Activated naive CD8-positive, alpha-beta T cell treated with anti-CD3 and anti-CD28 coated beads, Interleukin-2, amount 10 ng/mL, durations not matched to agents 7 days and 5 days (primary cell): ENCODE results near the gene ERBB4. TPM values are rescaled to one million over a fixed set of nuclear protein-coding genes. Genes with fewer than 3 reads are reported as not detected.

Experiments
- ATAC-seq: fragments of 150-1000 bp; cut with Tn5 transposase; one replicate; pipeline ENCODE4 v1.10.0; 2021; ENCODE audit warnings: low read depth, moderate library complexity
- POLR2A ChIA-PET: fragments of 350-600 bp; sonication (Branson Sonifier 250); formaldehyde crosslinking; loops from one replicate; lab custom pipeline; 2021; ENCODE audit warnings: antibody characterized with exemption; lab: Charles Lee
- DNase-seq: peaks from one replicate; pipeline ENCODE4 v3.0.0; 2021
- H3K27ac Mint-ChIP-seq: one replicate; pipeline ENCODE4 v1.8.0; 2022; ENCODE audit warnings: mild to moderate bottlenecking, mixed read lengths
- H3K27me3 Mint-ChIP-seq: one replicate; pipeline ENCODE4 v1.8.0; 2022; ENCODE audit warnings: mild to moderate bottlenecking, moderate library complexity, mixed read lengths
- H3K36me3 Mint-ChIP-seq: one replicate; pipeline ENCODE4 v1.8.0; 2021; ENCODE audit warnings: mild to moderate bottlenecking, mixed read lengths
- H3K4me1 Mint-ChIP-seq: one replicate; pipeline ENCODE4 v1.8.0; 2021; ENCODE audit warnings: mixed read lengths
- H3K4me3 Mint-ChIP-seq: one replicate; pipeline ENCODE4 v1.8.0; 2022; ENCODE audit warnings: mild to moderate bottlenecking, moderate library complexity, mixed read lengths
- H3K9me3 Mint-ChIP-seq: one replicate; pipeline ENCODE4 v1.8.0; 2021; ENCODE audit warnings: mixed read lengths
- total RNA-seq, 2 experiments: library from RNA; stranded (reverse); gene quantifications; one replicate each; pipeline ENCODE4 v1.2.3, GENCODE V29; 2021

Gene ERBB4
- total RNA-seq, 2 experiments from 2014 or later = not detected

DNA sequence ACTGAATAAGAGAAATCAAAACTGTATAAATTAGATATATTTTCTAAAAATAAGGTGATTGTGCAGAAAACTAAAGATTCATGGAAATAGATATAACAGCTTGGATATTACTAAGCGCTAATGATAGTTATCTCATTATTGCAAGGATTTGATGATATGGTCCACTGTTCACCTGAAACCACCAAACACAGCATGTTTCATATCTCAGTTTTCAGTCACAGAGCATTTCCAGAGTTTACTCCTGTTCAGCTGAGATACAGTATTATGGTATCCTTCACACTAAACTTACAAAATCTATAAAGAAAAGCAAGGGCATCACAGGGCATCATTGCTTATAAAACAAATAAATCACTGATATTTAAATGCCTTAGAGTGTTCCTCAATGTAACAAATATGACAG, 591.6 kb downstream of the ERBB4 start:
- H3K4me1 Mint-ChIP-seq = no peaks in the 10 kb centered on the region
- H3K27me3 Mint-ChIP-seq = no peaks in the 10 kb centered on the region

DNA sequence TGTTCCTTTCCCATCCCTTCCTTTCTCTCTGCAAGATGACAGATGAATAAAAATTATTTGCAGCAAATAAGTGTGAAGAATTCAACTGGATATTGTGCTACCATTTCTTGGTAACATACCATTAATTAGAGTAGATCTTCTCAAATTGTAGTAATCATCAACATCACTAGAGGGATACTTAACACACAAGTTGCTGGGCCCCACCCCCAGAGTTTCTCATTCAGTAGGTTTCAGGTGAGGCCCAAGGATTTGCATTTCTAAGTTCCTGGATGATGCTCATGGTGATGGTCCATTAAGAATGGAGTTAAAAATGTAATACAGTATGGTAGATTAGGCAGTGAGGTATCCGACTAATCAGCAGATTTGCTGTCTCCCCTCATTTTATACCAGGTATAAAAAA, 594.0 kb downstream of the ERBB4 start:
- ATAC-seq (no peak), DNase-seq (no peak)
- Mint-ChIP-seq H3K4me3 (no peak overlapping the region), H3K4me1 (no peaks in the 10 kb centered on the region), H3K27ac (no peak overlapping the region), H3K9me3 (no peaks in the 10 kb centered on the region), H3K36me3 (no peaks in the 10 kb centered on the region), H3K27me3 (no peaks in the 10 kb centered on the region)
- POLR2A ChIA-PET = no interaction called here

More for the DNA sequence above, 591.6 kb downstream of the ERBB4 start:
- DNase-seq (no peak), ATAC-seq (no peak)
- Mint-ChIP-seq H3K27ac (no peak overlapping the region), H3K4me3 (no peak overlapping the region), H3K9me3 (no peaks in the 10 kb centered on the region), H3K36me3 (no peaks in the 10 kb centered on the region)
- POLR2A ChIA-PET = no interaction called here

- no peak overlapping the region for H3K4me3 Mint-ChIP-seq
- POLR2A ChIA-PET = no interaction called here
- no peaks in the 10 kb centered on the region for H3K36me3 Mint-ChIP-seq
- no peaks in the 10 kb centered on the region for H3K9me3 Mint-ChIP-seq
- DNase-seq (no peak), ATAC-seq (no peak)
- no peaks in the 10 kb centered on the region for H3K4me1 Mint-ChIP-seq
- H3K27ac Mint-ChIP-seq = no peak overlapping the region
- H3K27me3 Mint-ChIP-seq = no peaks in the 10 kb centered on the region
Measured at GRCh38 chr2:211942153-211942552, 596.4 kb downstream of the ERBB4 start.

GRCh38 chr2:211941216-211941747, 597.3 kb downstream of the ERBB4 start:
- POLR2A ChIA-PET = no interaction called here
- no peak for ATAC-seq
- H3K36me3 Mint-ChIP-seq = no peaks in the 10 kb centered on the region
- H3K27ac Mint-ChIP-seq = no peak overlapping the region
- no peaks in the 10 kb centered on the region for H3K27me3 Mint-ChIP-seq
- no peaks in the 10 kb centered on the region for H3K9me3 Mint-ChIP-seq
- no peaks in the 10 kb centered on the region for H3K4me1 Mint-ChIP-seq
- no peak overlapping the region for H3K4me3 Mint-ChIP-seq
- DNase-seq = no peak

GRCh38 chr2:211939177-211939576, 599.4 kb downstream of the ERBB4 start:
- no peak for DNase-seq
- H3K27me3 Mint-ChIP-seq = no peaks in the 10 kb centered on the region
- no peaks in the 10 kb centered on the region for H3K4me1 Mint-ChIP-seq
- H3K4me3 Mint-ChIP-seq = no peak overlapping the region
- H3K9me3 Mint-ChIP-seq = no peaks in the 10 kb centered on the region
- ATAC-seq = no peak
- POLR2A ChIA-PET = no interaction called here
- no peaks in the 10 kb centered on the region for H3K36me3 Mint-ChIP-seq
- H3K27ac Mint-ChIP-seq = no peak overlapping the region

DNA sequence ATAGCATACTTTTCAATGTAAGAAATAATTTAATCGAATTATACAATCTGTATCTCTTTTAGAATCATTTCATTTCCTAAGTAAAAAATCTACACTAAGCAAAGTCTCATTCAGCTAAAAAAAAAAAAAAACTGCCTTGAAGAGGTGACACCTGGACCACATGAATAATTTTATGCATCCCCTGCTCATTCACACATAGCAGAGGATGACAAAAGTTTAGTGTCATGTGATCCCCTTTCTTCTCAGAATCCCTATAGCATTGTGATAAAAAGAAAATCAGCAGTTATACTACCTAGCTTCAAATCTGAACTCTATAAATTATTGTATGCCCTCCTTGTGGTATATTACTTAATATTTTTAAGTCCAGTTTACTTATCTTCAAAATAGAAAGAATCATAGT, 603.8 kb downstream of the ERBB4 start:
- Mint-ChIP-seq H3K27me3 (no peaks in the 10 kb centered on the region), H3K4me1 (no peaks in the 10 kb centered on the region), H3K4me3 (no peak overlapping the region), H3K27ac (no peak overlapping the region), H3K36me3 (no peaks in the 10 kb centered on the region), H3K9me3 (no peaks in the 10 kb centered on the region)
- POLR2A ChIA-PET = no interaction called here
- ATAC-seq (no peak), DNase-seq (no peak)

GRCh38 chr2:211931314-211931713, 607.3 kb downstream of the ERBB4 start:
- Mint-ChIP-seq H3K9me3 (no peaks in the 10 kb centered on the region), H3K36me3 (no peaks in the 10 kb centered on the region)
- POLR2A ChIA-PET = no interaction called here

DNA sequence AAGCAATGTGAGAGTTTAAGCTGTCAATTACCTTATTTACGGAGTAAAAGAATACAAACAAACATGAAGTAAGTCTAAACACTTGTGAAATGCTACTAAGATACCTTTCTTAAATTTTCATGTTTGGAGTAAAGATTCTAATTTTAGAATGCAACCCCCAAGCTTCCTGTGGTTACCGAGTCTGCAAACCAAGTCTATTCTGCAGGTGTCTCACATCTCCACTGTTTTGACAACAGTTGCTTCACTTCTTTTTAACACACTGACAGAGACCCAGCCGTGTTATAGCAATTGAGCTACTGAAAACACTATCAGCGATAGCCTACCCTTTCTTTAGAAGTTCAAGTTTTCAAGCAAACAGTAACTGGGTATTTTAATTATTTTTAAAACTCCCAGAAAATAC, 608.3 kb downstream of the ERBB4 start:
- no peak for ATAC-seq
- no peak for DNase-seq

More at GRCh38 chr2:211931314-211931713, 607.3 kb downstream of the ERBB4 start:
- Mint-ChIP-seq H3K4me3 (no peak overlapping the region), H3K27ac (no peak overlapping the region), H3K27me3 (peaks cover 3% of the 10 kb centered on the region), H3K4me1 (no peaks in the 10 kb centered on the region)
- ATAC-seq = no peak
- DNase-seq = no peak

GRCh38 chr2:211928201-211928600, 610.4 kb downstream of the ERBB4 start:
- POLR2A ChIA-PET = no interaction called here
- no peak for ATAC-seq
- H3K4me1 Mint-ChIP-seq = no peaks in the 10 kb centered on the region

More for the DNA sequence above, 608.3 kb downstream of the ERBB4 start:
- Mint-ChIP-seq H3K36me3 (no peaks in the 10 kb centered on the region), H3K27ac (no peak overlapping the region), H3K9me3 (no peaks in the 10 kb centered on the region), H3K4me1 (no peaks in the 10 kb centered on the region), H3K27me3 (peaks cover 3% of the 10 kb centered on the region), H3K4me3 (no peak overlapping the region)
- POLR2A ChIA-PET = no interaction called here

GRCh38 chr2:211923019-211923418, 615.6 kb downstream of the ERBB4 start:
- DNase-seq = no peak
- H3K27me3 Mint-ChIP-seq = no peaks in the 10 kb centered on the region
- H3K4me3 Mint-ChIP-seq = no peak overlapping the region
- H3K36me3 Mint-ChIP-seq = no peaks in the 10 kb centered on the region
- H3K9me3 Mint-ChIP-seq = no peaks in the 10 kb centered on the region
- no peak for ATAC-seq
- no peaks in the 10 kb centered on the region for H3K4me1 Mint-ChIP-seq
- POLR2A ChIA-PET = no interaction called here
- H3K27ac Mint-ChIP-seq = no peak overlapping the region

More at GRCh38 chr2:211928201-211928600, 610.4 kb downstream of the ERBB4 start:
- H3K9me3 Mint-ChIP-seq = no peaks in the 10 kb centered on the region
- H3K4me3 Mint-ChIP-seq = no peak overlapping the region
- no peak for DNase-seq
- H3K36me3 Mint-ChIP-seq = no peaks in the 10 kb centered on the region
- H3K27me3 Mint-ChIP-seq = peaks cover 3% of the 10 kb centered on the region
- H3K27ac Mint-ChIP-seq = no peak overlapping the region

- no peak for ATAC-seq
- DNase-seq = no peak
- POLR2A ChIA-PET = no interaction called here
- Mint-ChIP-seq H3K9me3 (no peaks in the 10 kb centered on the region), H3K36me3 (no peaks in the 10 kb centered on the region), H3K4me3 (no peak overlapping the region), H3K27me3 (no peaks in the 10 kb centered on the region), H3K4me1 (no peaks in the 10 kb centered on the region), H3K27ac (no peak overlapping the region)
Measured at GRCh38 chr2:211903961-211904360, 634.6 kb downstream of the ERBB4 start.

GRCh38 chr2:211901226-211901846, 637.3 kb downstream of the ERBB4 start:
- no peak for ATAC-seq
- H3K4me1 Mint-ChIP-seq = no peaks in the 10 kb centered on the region
- POLR2A ChIA-PET = no interaction called here

GRCh38 chr2:211900518-211900917, 638.1 kb downstream of the ERBB4 start:
- H3K4me1 Mint-ChIP-seq = no peaks in the 10 kb centered on the region
- no peaks in the 10 kb centered on the region for H3K36me3 Mint-ChIP-seq
- DNase-seq (no peak), ATAC-seq (no peak)
- no peak overlapping the region for H3K4me3 Mint-ChIP-seq
- POLR2A ChIA-PET = no interaction called here
- no peak overlapping the region for H3K27ac Mint-ChIP-seq
- H3K27me3 Mint-ChIP-seq = no peaks in the 10 kb centered on the region
- H3K9me3 Mint-ChIP-seq = no peaks in the 10 kb centered on the region

More at GRCh38 chr2:211901226-211901846, 637.3 kb downstream of the ERBB4 start:
- Mint-ChIP-seq H3K27me3 (no peaks in the 10 kb centered on the region), H3K4me3 (no peak overlapping the region), H3K36me3 (no peaks in the 10 kb centered on the region), H3K27ac (no peak overlapping the region), H3K9me3 (no peaks in the 10 kb centered on the region)
- DNase-seq = no peak

DNA sequence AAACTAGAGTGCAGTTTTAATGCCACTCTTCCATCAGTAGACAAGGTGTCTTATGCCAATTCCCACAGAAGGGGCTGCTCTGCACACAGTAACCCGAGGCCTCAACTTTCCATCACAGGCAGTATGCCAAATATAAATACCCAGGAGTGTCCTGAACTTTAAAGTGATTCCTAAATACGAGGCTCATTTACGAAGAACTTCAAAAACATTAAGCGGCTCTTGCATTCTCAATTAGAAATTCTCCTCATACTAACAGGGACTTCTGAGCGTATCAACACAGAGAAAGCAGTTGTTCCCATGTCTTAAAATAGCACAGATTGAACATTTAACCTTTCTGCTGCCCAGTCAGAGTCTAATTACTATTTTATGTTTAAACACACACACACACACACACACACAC, 638.6 kb downstream of the ERBB4 start:
- Mint-ChIP-seq H3K27ac (no peak overlapping the region), H3K27me3 (no peaks in the 10 kb centered on the region), H3K4me3 (no peak overlapping the region), H3K36me3 (no peaks in the 10 kb centered on the region), H3K9me3 (no peaks in the 10 kb centered on the region), H3K4me1 (no peaks in the 10 kb centered on the region)
- POLR2A ChIA-PET = no interaction called here
- no peak for DNase-seq
- no peak for ATAC-seq
